B cell (primary cell): Measurements from ENCODE around the gene EDN1. TPM values are rescaled to one million over a fixed set of nuclear protein-coding genes. Genes with fewer than 3 reads are reported as not detected.
A peak's percentile ranks its signal among the peaks of the same experiment; 100 is the strongest.

Experiments
- ATAC-seq: fragments of 200-7000 bp; cut with Tn5 transposase; one replicate; pipeline ENCODE4 v1.10.0; 2021; ENCODE audit warnings: low read depth, mild to moderate bottlenecking, moderate number of reproducible peaks, moderate library complexity
- CTCF ChIA-PET: fragments of 350-600 bp; sonication (Branson Sonifier 250); formaldehyde crosslinking; loops from one replicate; lab custom pipeline; 2021; ENCODE audit warnings: antibody characterized with exemption, inconsistent platforms; lab: Charles Lee
- POLR2A ChIA-PET: fragments of 350-600 bp; sonication (Branson Sonifier 250); formaldehyde crosslinking; loops from one replicate; lab custom pipeline; 2021; ENCODE audit warnings: antibody characterized with exemption; lab: Charles Lee
- DNase-seq: peaks from one replicate; pipeline ENCODE4 v3.0.0; 2013
- H2AFZ ChIP-seq: 2 replicates; pipeline ENCODE4 v1.6.1; 2012; ENCODE audit warnings: mild to moderate bottlenecking, low read depth, low read length; ENCODE audit not compliant: insufficient read depth, poor library complexity, severe bottlenecking
- H3K27ac ChIP-seq, 2 donors: 1 replicate in 1 of 2; 2 replicates in 1 of 2; pipeline ENCODE4 v1.5.1; 2012 to 2013; ENCODE audit warnings: low read length in 2 of 2, mild to moderate bottlenecking in 2 of 2, moderate library complexity in 1 of 2
- H3K27me3 ChIP-seq, 4 experiments: fragments of 200-600 bp in 1 of 4; sonication (generic) in 1 of 4; replicated peaks in 1 of 4; 1 replicate in 2 of 4; 2 replicates in 2 of 4; pipeline versions ENCODE4 v1.6.1 to v1.7.0; 2013 to 2016; ENCODE audit warnings: low read length in 3 of 4, mild to moderate bottlenecking in 2 of 4, mixed read lengths in 1 of 4, moderate library complexity in 1 of 4; ENCODE audit not compliant: insufficient read depth in 4 of 4, control insufficient read depth in 3 of 4; ENCODE audit errors: control extremely low read depth in 1 of 4
- H3K36me3 ChIP-seq, 2 experiments: replicated peaks in 1 of 2; 1 replicate in 1 of 2; 2 replicates in 1 of 2; pipeline versions ENCODE4 v1.6.1 to v1.7.1; 2013; ENCODE audit warnings: low read length in 1 of 2; ENCODE audit not compliant: insufficient read depth in 2 of 2, control insufficient read depth in 1 of 2; ENCODE audit errors: control extremely low read depth in 1 of 2, extremely low read depth in 1 of 2
- H3K4me1 ChIP-seq, 2 donors: fragments of 200-600 bp in 1 of 2; sonication (generic) in 1 of 2; 1 replicate in 1 of 2; 2 replicates in 1 of 2; pipeline versions ENCODE4 v1.5.1 to v1.6.1; 2013 to 2017; ENCODE audit warnings: low read length in 2 of 2; ENCODE audit not compliant: control insufficient read depth in 2 of 2, insufficient read depth in 2 of 2
- H3K4me2 ChIP-seq: replicated peaks from 2 replicates; pipeline ENCODE3; 2012; ENCODE audit warnings: mild to moderate bottlenecking, low read depth, low read length; ENCODE audit not compliant: poor library complexity, severe bottlenecking
- H3K4me3 ChIP-seq, 5 experiments: fragments of 200-600 bp in 1 of 5; sonication (generic) in 1 of 5; 1 replicate in 3 of 5; 2 replicates in 2 of 5; pipeline versions ENCODE4 v1.5.1 to v1.7.0; 2011 to 2016; ENCODE audit warnings: low read length in 4 of 5, mild to moderate bottlenecking in 4 of 5, low read depth in 2 of 5, control low read depth in 1 of 5, moderate library complexity in 1 of 5; ENCODE audit not compliant: insufficient read depth in 1 of 5; ENCODE audit errors: control extremely low read depth in 1 of 5, extremely low read depth in 1 of 5
- H3K79me2 ChIP-seq: fragments of 200-600 bp; sonication (generic); one replicate; pipeline ENCODE4 v1.6.0; 2016; ENCODE audit warnings: low read length; ENCODE audit not compliant: control insufficient read depth, insufficient read depth
- H3K9ac ChIP-seq: fragments of 200-600 bp; sonication (generic); 2 replicates; pipeline ENCODE4 v1.6.1; 2017; ENCODE audit warnings: mild to moderate bottlenecking, low read length, moderate library complexity
- H3K9me3 ChIP-seq, 3 donors: one replicate each; pipeline versions ENCODE4 v1.6.1 to v1.7.1; 2013; ENCODE audit warnings: low read length in 2 of 3; ENCODE audit not compliant: control insufficient read depth in 2 of 3, insufficient read depth in 1 of 3; ENCODE audit errors: control extremely low read depth in 1 of 3
- H4K20me1 ChIP-seq: 2 replicates; pipeline ENCODE4 v1.6.0; 2012; ENCODE audit warnings: mild to moderate bottlenecking, low read length; ENCODE audit not compliant: insufficient read depth, control insufficient read depth, poor library complexity, severe bottlenecking
- H3K27ac Mint-ChIP-seq: one replicate; pipeline ENCODE4 v1.8.0; 2021; ENCODE audit warnings: mixed read lengths
- H3K27me3 Mint-ChIP-seq: one replicate; pipeline ENCODE4 v1.8.0; 2021; ENCODE audit warnings: mixed read lengths
- H3K4me1 Mint-ChIP-seq: one replicate; pipeline ENCODE4 v1.8.0; 2021; ENCODE audit warnings: mixed read lengths
- H3K4me3 Mint-ChIP-seq: one replicate; pipeline ENCODE4 v1.8.0; 2021; ENCODE audit warnings: mixed read lengths
- H3K9me3 Mint-ChIP-seq: one replicate; pipeline ENCODE4 v1.8.0; 2022; ENCODE audit warnings: mixed read lengths; ENCODE audit not compliant: insufficient read depth
- CTCF ChIP-seq: fragments of 200-600 bp; IDR thresholded peaks from one replicate; pipeline ENCODE4 v1.8.0; 2022; ENCODE audit warnings: antibody characterized with exemption, mild to moderate bottlenecking
- EZH2 ChIP-seq: IDR thresholded peaks from 2 replicates; pipeline ENCODE4 v1.6.1; 2012; ENCODE audit warnings: borderline replicate concordance, low read depth, mild to moderate bottlenecking, moderate library complexity, low read length; ENCODE audit not compliant: insufficient read depth, poor library complexity, severe bottlenecking
- WGBS: methylation state at CpG from one replicate; pipeline ENCODE4 v1.1.5; 2013; ENCODE audit warnings: missing lambda C conversion rate; ENCODE audit not compliant: insufficient coverage; 5-methylcytosine and 5-hydroxymethylcytosine counted together
- intact Hi-C: fragments of 100-400 bp; cut with micrococcal nuclease; formaldehyde crosslinking; loops from one replicate; pipeline ENCODE4 v1.10.0; 2022
- polyA plus RNA-seq: library from polyadenylated mRNA; depleted of rRNA; stranded (reverse); fragments of >200 nt; gene quantifications from 2 replicates; pipeline ENCODE4 v1.2.3, GENCODE V29; 2012
- total RNA-seq, 2 donors: library from RNA; stranded (reverse); fragments of 120-200 nt in 1 of 2; gene quantifications; 1 replicate in 1 of 2; 2 replicates in 1 of 2; pipeline versions ENCODE4 v1.2.3 to v1.2.4, GENCODE V29; 2013 to 2022

EDN1 gene
- total and polyA plus RNA-seq, 2 donors (not counting 1 experiment from before 2014, with no cell fraction given), result 1.4 to 2.1 TPM

GRCh38 chr6:12279322-12280091 is 10.7 kb upstream of the EDN1 start:
- no peak overlapping the region for H3K27ac Mint-ChIP-seq
- no peaks in the 10 kb centered on the region for H3K9me3 Mint-ChIP-seq
- no peaks in the 10 kb centered on the region for H3K9me3 ChIP-seq
- POLR2A ChIA-PET, result no interaction called here
- H3K27ac ChIP-seq, result no peak overlapping the region
- no peaks in the 10 kb centered on the region for H4K20me1 ChIP-seq
- H3K9ac ChIP-seq, result no peak overlapping the region
- no peaks in the 10 kb centered on the region for H3K79me2 ChIP-seq
- H3K4me3 ChIP-seq, result no peak overlapping the region
- peaks cover 8% of the 10 kb centered on the region for H3K4me1 Mint-ChIP-seq
- DNase-seq (no peak), ATAC-seq (no peak)
- intact Hi-C loops, result no loop called here
- H3K4me1 ChIP-seq, result peaks cover 0 to 4% of the 10 kb centered on the region in 2 donors
- CTCF ChIA-PET, result interaction anchor here (0.7 to 2.5 kb wide), 5 partner anchors 10 to 623 kb away, joined by 3 to 11 read pairs (median 4); partner anchors contain the start of gene EDN1
- H3K27me3 ChIP-seq, result no peaks in the 10 kb centered on the region
- H3K36me3 ChIP-seq, result no peaks in the 10 kb centered on the region
- no peak for TF ChIP-seq EZH2
- no peak for TF ChIP-seq CTCF
- peak overlapping the region; percentile 23 for H2AFZ ChIP-seq
- H3K4me3 Mint-ChIP-seq, result no peak overlapping the region
- WGBS, result 80% methylated on average over 1 of the region's 4 CpGs
- H3K4me2 ChIP-seq, result peak overlapping the region; percentile 21
- peaks cover 12% of the 10 kb centered on the region for H3K27me3 Mint-ChIP-seq

GRCh38 chr6:12280458-12280857 is 9.7 kb upstream of the EDN1 start:
- 98% methylated on average over 5 of the region's 5 CpGs for WGBS
- intact Hi-C loops, result no loop called here
- Mint-ChIP-seq H3K4me1 (peaks cover 8% of the 10 kb centered on the region), H3K27ac (no peak overlapping the region), H3K9me3 (no peaks in the 10 kb centered on the region), H3K27me3 (peaks cover 11% of the 10 kb centered on the region), H3K4me3 (no peak overlapping the region)
- H4K20me1 ChIP-seq, result no peaks in the 10 kb centered on the region
- ChIA-PET CTCF (interaction anchor here (0.9 to 2.5 kb wide), 5 partner anchors 9 to 624 kb away, joined by 3 to 11 read pairs (median 4); partner anchors contain the start of gene EDN1), POLR2A (no interaction called here)
- H3K4me2 ChIP-seq, result no peak overlapping the region
- no peak overlapping the region for H3K27ac ChIP-seq
- TF ChIP-seq CTCF (no peak), EZH2 (no peak)
- H3K4me3 ChIP-seq, result no peak overlapping the region
- H3K9ac ChIP-seq, result no peak overlapping the region
- no peaks in the 10 kb centered on the region for H3K9me3 ChIP-seq
- peaks cover 0 to 4% of the 10 kb centered on the region in 2 donors for H3K4me1 ChIP-seq
- no peak overlapping the region for H2AFZ ChIP-seq
- H3K79me2 ChIP-seq, result no peaks in the 10 kb centered on the region
- H3K36me3 ChIP-seq, result no peaks in the 10 kb centered on the region
- no peak for DNase-seq
- no peak for ATAC-seq
- H3K27me3 ChIP-seq, result no peaks in the 10 kb centered on the region
